Body of pancreas (tissue), 4 donors: Measurements from ENCODE around the gene RECQL5. TPM values are rescaled to one million over a fixed set of nuclear protein-coding genes. Genes with fewer than 3 reads are reported as not detected.

ENCODE experiments used
- ATAC-seq: fragments of 150-250 bp; one replicate; pipeline ENCODE4 v1.9.1; 2016
- DNase-seq, 4 donors: peaks; one replicate each; pipeline ENCODE4 v3.0.0-alpha.2; 2019
- H3K27ac ChIP-seq, 4 donors: fragments of 200-600 bp; sonication (generic); 1 replicate in 3 of 4; 2 replicates in 1 of 4; pipeline versions ENCODE4 v1.5.1 to v1.6.1; 2016 to 2019; ENCODE audit warnings: mild to moderate bottlenecking in 1 of 4, mixed read lengths in 1 of 4, moderate library complexity in 1 of 4
- H3K27me3 ChIP-seq, 2 donors: fragments of 200-600 bp; sonication (generic); one replicate each; pipeline ENCODE4 v1.6.0; 2016; ENCODE audit warnings: mild to moderate bottlenecking in 1 of 2
- H3K36me3 ChIP-seq, 2 donors: fragments of 200-600 bp; sonication (generic); replicated peaks in 1 of 2; 2 replicates each; pipeline ENCODE4 v1.5.1; 2016; ENCODE audit warnings: low read depth in 2 of 2; ENCODE audit not compliant: insufficient read depth in 1 of 2
- H3K4me1 ChIP-seq: fragments of 200-600 bp; sonication (generic); one replicate; pipeline ENCODE4 v1.6.0; 2016
- H3K4me3 ChIP-seq, 2 donors: fragments of 200-600 bp; sonication (generic); 1 replicate in 1 of 2; 2 replicates in 1 of 2; pipeline ENCODE4 v1.5.1; 2016 to 2019
- H3K9me3 ChIP-seq, 3 donors: fragments of 200-600 bp; sonication (generic); 1 replicate in 2 of 3; 2 replicates in 1 of 3; pipeline ENCODE4 v1.5.1; 2016
- POLR2A ChIP-seq, 3 donors: fragments of 450-650 bp; IDR thresholded peaks; one replicate each; pipeline ENCODE4 v1.6.1; 2016; ENCODE audit warnings: antibody characterized with exemption in 3 of 3, mild to moderate bottlenecking in 2 of 3
- WGBS, 2 donors: methylation state at CpG; one replicate each; pipeline ENCODE4 v1.1.5; 2017; 5-methylcytosine and 5-hydroxymethylcytosine counted together
- intact Hi-C: fragments of 100-400 bp; cut with DNase I; formaldehyde crosslinking; loops from one replicate; pipeline ENCODE4 v1.15.1; 2023
- total RNA-seq, 2 donors: library from RNA; depleted of rRNA; stranded (reverse); fragments of >200 nt; gene quantifications; one replicate each; pipeline ENCODE4 v1.1.0, GENCODE V29; 2016
- TF ChIP-seq, protein P1 (sequence below), 7 experiments: fragments of 450-650 bp in 4 of 7; fragments of 200-600 bp in 3 of 7; sonication (generic) in 3 of 7; IDR thresholded peaks; one replicate each; pipeline ENCODE4 v1.5.1; 2016 to 2019; ENCODE audit warnings: antibody characterized with exemption in 7 of 7

Gene RECQL5
- total RNA-seq, 2 donors from 2014 or later = 8.6 to 38.6 TPM

DNA sequence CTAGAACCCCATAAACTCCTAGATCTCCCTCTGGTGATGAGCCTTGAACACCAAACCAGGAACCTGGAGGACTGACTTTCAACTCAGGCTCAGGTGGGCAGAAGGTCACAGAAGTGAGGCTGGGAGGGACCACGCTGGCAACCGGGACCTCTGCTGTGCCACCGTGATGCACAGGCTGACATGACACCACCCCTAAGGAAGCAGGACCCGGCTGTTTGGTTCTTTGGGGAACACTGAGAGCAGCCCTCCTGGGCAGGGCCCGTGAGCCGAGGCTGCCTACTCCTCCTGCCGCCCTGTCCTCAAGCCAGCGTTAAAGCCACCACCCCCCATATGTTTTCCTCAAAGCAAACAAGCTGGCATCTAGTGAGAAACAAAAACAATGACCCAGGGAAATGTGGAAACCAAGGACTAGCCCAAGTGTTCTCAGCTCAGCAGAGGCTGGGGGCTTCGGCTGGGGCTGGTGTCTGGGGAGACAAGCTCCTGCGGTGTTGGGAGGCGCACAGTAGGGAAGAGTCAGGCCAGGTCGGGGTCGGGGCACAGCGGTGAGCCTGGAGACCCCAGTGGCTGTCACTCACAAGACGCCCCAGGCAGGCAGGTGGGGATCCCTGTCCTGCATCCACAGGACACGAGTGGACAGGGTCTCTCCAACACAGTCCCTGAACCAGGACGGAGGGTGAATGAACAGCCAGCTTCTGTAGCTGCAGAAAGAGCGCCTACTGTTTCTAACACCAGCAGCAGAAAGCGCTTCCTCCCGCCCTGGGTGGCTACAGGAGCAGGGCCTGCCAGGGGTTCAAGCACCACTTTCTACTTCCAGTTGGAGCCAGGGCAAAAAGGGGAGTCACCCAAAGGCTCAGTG, 32.0 kb downstream of the RECQL5 start:
- WGBS, 2 donors = 87 to 92% methylated on average over 8 to 20 of the region's 20 CpGs
- peak overlapping the region in 2 of 4 donors; percentile 75 to 78 for H3K27ac ChIP-seq
- intact Hi-C loops = no loop called here
- DNase-seq (no peak), ATAC-seq (no peak)
- TF ChIP-seq POLR2A (IDR thresholded peaks at IDR 0.05) = no peak
- TF ChIP-seq, protein P1, sequence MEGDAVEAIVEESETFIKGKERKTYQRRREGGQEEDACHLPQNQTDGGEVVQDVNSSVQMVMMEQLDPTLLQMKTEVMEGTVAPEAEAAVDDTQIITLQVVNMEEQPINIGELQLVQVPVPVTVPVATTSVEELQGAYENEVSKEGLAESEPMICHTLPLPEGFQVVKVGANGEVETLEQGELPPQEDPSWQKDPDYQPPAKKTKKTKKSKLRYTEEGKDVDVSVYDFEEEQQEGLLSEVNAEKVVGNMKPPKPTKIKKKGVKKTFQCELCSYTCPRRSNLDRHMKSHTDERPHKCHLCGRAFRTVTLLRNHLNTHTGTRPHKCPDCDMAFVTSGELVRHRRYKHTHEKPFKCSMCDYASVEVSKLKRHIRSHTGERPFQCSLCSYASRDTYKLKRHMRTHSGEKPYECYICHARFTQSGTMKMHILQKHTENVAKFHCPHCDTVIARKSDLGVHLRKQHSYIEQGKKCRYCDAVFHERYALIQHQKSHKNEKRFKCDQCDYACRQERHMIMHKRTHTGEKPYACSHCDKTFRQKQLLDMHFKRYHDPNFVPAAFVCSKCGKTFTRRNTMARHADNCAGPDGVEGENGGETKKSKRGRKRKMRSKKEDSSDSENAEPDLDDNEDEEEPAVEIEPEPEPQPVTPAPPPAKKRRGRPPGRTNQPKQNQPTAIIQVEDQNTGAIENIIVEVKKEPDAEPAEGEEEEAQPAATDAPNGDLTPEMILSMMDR (IDR thresholded peaks at IDR 0.05) = no peak
- H3K9me3 ChIP-seq = no peaks in the 10 kb centered on the region
- H3K36me3 ChIP-seq = no peaks in the 10 kb centered on the region
- H3K27me3 ChIP-seq = no peaks in the 10 kb centered on the region
- peaks cover 28% of the 10 kb centered on the region for H3K4me1 ChIP-seq
- H3K4me3 ChIP-seq = no peak overlapping the region

- ATAC-seq (no peak), DNase-seq (no peak)
- no peaks in the 10 kb centered on the region for H3K36me3 ChIP-seq
- H3K9me3 ChIP-seq = no peaks in the 10 kb centered on the region
- 79 to 89% methylated on average over 3 to 9 of the region's 9 CpGs for WGBS, 2 donors
- TF ChIP-seq, protein P1 (IDR thresholded peaks at IDR 0.05) = no peak
- no peaks in the 10 kb centered on the region for H3K27me3 ChIP-seq
- intact Hi-C loops = no loop called here
- H3K27ac ChIP-seq = peak overlapping the region in 3 of 4 donors; percentile 70 to 78 (median 75)
- peaks cover 25% of the 10 kb centered on the region for H3K4me1 ChIP-seq
- H3K4me3 ChIP-seq = no peak overlapping the region
Measured at GRCh38 chr17:75634376-75634740, 32.6 kb downstream of the RECQL5 start.

GRCh38 chr17:75633486-75634375, 33.2 kb downstream of the RECQL5 start:
- H3K36me3 ChIP-seq = no peaks in the 10 kb centered on the region
- no peaks in the 10 kb centered on the region for H3K9me3 ChIP-seq
- WGBS, 2 donors = 2 to 14% methylated on average over 13 to 27 of the region's 27 CpGs
- DNase-seq (peak; percentile 95 to 97 (median 95)), ATAC-seq (peak; percentile 91)
- H3K4me3 ChIP-seq = no peak overlapping the region
- H3K27me3 ChIP-seq = no peaks in the 10 kb centered on the region
- intact Hi-C loops = loop anchor here (2.0 kb wide), 1 partner anchor 115 kb away; no protein-coding TSS in a partner anchor
- TF ChIP-seq POLR2A (IDR thresholded peaks at IDR 0.05) = no peak
- TF ChIP-seq, protein P1 (IDR thresholded peaks at IDR 0.05) = peak; percentile 35 to 82 (median 66)
- H3K27ac ChIP-seq = peak overlapping the region; percentile 52 to 78 (median 72)
- peaks cover 25% of the 10 kb centered on the region for H3K4me1 ChIP-seq

DNA sequence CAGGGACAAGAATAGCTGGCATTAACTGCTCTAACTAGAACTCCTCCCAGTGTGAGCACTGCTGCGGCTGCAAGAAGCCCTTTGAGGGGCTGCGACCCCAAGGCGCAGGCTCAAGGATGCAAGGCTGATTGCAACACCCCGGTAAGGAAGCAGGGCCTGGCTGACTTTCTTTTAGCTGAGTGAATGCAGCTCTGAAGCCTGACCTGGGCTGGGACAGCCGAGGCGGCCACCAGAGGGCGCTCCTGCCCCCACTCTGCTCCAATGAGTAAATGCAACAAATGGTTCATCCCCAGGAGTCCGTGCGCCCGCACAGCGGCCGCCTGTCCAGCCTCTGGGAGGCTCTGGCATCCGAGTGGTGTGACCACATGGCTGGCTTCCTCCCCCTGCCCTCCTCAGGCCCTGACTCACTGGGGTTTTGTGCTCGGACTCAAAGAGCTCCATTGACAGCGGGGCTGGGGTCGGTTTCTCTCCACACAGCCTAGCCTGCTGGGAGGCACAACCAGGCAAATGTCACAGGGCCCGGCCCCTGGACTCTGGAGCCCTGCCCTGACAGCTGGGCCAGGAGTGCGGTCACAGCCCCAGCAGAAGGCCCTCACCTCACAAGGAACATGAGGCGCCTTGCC, 34.0 kb downstream of the RECQL5 start, which contains the start of gene SMIM5:
Gene SMIM5, plus strand, starts transcription at position 572 of the 623 bp plus-strand sequence. CDS start 6,768 bp downstream, outside the sequence.
- no peaks in the 10 kb centered on the region for H3K9me3 ChIP-seq
- intact Hi-C loops = loop anchor here (2.0 kb wide), 1 partner anchor 116 kb away; no protein-coding TSS in a partner anchor
- DNase-seq (peak; percentile 85 to 89 (median 86)), ATAC-seq (peak; percentile 82)
- no peaks in the 10 kb centered on the region for H3K36me3 ChIP-seq
- no peak within 1 kb of the TSS for H3K4me3 ChIP-seq
- TF ChIP-seq, protein P1 (IDR thresholded peaks at IDR 0.05) = peak; percentile 85 to 97 (median 93)
- TF ChIP-seq POLR2A (IDR thresholded peaks at IDR 0.05) = no peak
- H3K27ac ChIP-seq = peak within 1 kb of the TSS; percentile 52 to 78 (median 72)
- 14 to 21% methylated on average over 10 to 17 of the region's 19 CpGs for WGBS, 2 donors
- no peaks in the 10 kb centered on the region for H3K27me3 ChIP-seq
- peaks cover 25% of the 10 kb centered on the region for H3K4me1 ChIP-seq
